Breast epithelium (tissue), 4 donors: ENCODE data around the gene PHPT1. TPM values are rescaled to one million over a fixed set of nuclear protein-coding genes. Genes with fewer than 3 reads are reported as not detected.
"Not testable (repeated sequence)": the region's sequence is repeated elsewhere in the genome, so short reads cannot be mapped to it uniquely, and the experiment has no call there.

ENCODE experiments used
- DNase-seq, 2 donors: peaks; one replicate each; pipeline ENCODE4 v3.0.0-alpha.2; 2019; ENCODE audit warnings: low spot score in 2 of 2
- H3K27ac ChIP-seq, 2 donors: fragments of 200-600 bp; sonication (generic) in 1 of 2; one replicate each; pipeline ENCODE4 v1.5.1; 2016 to 2019; ENCODE audit warnings: mild to moderate bottlenecking in 1 of 2
- H3K27me3 ChIP-seq, 2 donors: fragments of 200-600 bp; sonication (generic) in 1 of 2; one replicate each; pipeline versions ENCODE4 v1.5.1 to v1.6.0; 2017 to 2019; ENCODE audit warnings: control low read depth in 1 of 2, mild to moderate bottlenecking in 1 of 2
- H3K36me3 ChIP-seq: fragments of 200-600 bp; one replicate; pipeline ENCODE4 v1.5.1; 2019
- H3K4me1 ChIP-seq, 2 donors: fragments of 200-600 bp; sonication (generic); one replicate each; pipeline ENCODE4 v1.5.1; 2016 to 2019; ENCODE audit warnings: control low read depth in 1 of 2
- H3K4me3 ChIP-seq, 3 donors: fragments of 200-600 bp; sonication (generic); 1 replicate in 2 of 3; 2 replicates in 1 of 3; pipeline ENCODE4 v1.5.1; 2016 to 2019; ENCODE audit warnings: mild to moderate bottlenecking in 3 of 3, moderate library complexity in 2 of 3
- H3K9me3 ChIP-seq, 2 donors: fragments of 200-600 bp; sonication (generic) in 1 of 2; one replicate each; pipeline ENCODE4 v1.5.1; 2016 to 2019; ENCODE audit warnings: control low read depth in 1 of 2
- POLR2A ChIP-seq: fragments of 450-650 bp; IDR thresholded peaks from one replicate; pipeline ENCODE4 v1.6.1; 2016; ENCODE audit warnings: antibody characterized with exemption, mild to moderate bottlenecking, moderate library complexity
- POLR2AphosphoS5 ChIP-seq, 3 donors: sonication (generic); formaldehyde crosslinking; IDR thresholded peaks; one replicate each; pipeline ENCODE4 v1.6.1; 2017; ENCODE audit warnings: antibody characterized with exemption in 3 of 3
- intact Hi-C: fragments of 100-400 bp; cut with DNase I; formaldehyde crosslinking; loops from one replicate; pipeline ENCODE4 v1.15.1; 2023; ENCODE audit warnings: low total_unique reads
- total RNA-seq, 3 donors: library from RNA; depleted of rRNA; stranded (reverse); fragments of >200 nt; gene quantifications; one replicate each; pipeline ENCODE4 v1.1.0, GENCODE V29; 2016
- TF ChIP-seq, protein P1 (sequence below), 3 donors: fragments of 450-650 bp; IDR thresholded peaks; one replicate each; pipeline ENCODE4 v1.5.1; 2016 to 2017; ENCODE audit warnings: antibody characterized with exemption in 3 of 3, mild to moderate bottlenecking in 3 of 3, moderate library complexity in 3 of 3

The PHPT1 gene
- total RNA-seq, 3 donors from 2014 or later = 43.2 to 70.8 (median 52.5) TPM

DNA sequence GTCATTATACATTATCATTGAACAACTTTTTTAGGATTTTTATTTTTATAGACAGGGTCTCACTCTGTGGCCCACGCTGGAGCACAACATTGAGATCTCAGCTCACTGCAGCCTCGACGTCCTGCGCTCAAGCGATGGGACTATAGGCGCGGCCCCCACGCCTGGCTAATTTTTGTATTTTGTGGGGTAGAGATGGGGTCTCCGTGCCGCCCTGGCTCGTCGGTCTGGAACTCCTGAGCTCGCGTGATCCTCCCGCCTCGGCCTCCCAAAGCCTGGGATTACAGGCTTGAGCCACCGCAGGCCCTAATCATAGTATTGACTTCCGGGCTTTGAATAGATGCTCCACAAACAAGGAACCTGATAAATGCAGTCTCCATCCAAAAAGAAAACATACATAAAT is 18.3 kb downstream of the PHPT1 start:
- H3K4me1 ChIP-seq = peaks cover 5 to 6% of the 10 kb centered on the region in 2 donors
- no peak overlapping the region for H3K4me3 ChIP-seq
- H3K36me3 ChIP-seq = peaks cover 6% of the 10 kb centered on the region
- H3K9me3 ChIP-seq = no peaks in the 10 kb centered on the region
- no peak overlapping the region for H3K27ac ChIP-seq
- no peak for DNase-seq
- no peak for TF ChIP-seq POLR2AphosphoS5 (IDR thresholded peaks at IDR 0.05)
- no peak for TF ChIP-seq POLR2A
- TF ChIP-seq, protein P1, sequence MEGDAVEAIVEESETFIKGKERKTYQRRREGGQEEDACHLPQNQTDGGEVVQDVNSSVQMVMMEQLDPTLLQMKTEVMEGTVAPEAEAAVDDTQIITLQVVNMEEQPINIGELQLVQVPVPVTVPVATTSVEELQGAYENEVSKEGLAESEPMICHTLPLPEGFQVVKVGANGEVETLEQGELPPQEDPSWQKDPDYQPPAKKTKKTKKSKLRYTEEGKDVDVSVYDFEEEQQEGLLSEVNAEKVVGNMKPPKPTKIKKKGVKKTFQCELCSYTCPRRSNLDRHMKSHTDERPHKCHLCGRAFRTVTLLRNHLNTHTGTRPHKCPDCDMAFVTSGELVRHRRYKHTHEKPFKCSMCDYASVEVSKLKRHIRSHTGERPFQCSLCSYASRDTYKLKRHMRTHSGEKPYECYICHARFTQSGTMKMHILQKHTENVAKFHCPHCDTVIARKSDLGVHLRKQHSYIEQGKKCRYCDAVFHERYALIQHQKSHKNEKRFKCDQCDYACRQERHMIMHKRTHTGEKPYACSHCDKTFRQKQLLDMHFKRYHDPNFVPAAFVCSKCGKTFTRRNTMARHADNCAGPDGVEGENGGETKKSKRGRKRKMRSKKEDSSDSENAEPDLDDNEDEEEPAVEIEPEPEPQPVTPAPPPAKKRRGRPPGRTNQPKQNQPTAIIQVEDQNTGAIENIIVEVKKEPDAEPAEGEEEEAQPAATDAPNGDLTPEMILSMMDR (IDR thresholded peaks at IDR 0.05) = no peak
- intact Hi-C loops = no loop called here
- no peaks in the 10 kb centered on the region for H3K27me3 ChIP-seq

DNA sequence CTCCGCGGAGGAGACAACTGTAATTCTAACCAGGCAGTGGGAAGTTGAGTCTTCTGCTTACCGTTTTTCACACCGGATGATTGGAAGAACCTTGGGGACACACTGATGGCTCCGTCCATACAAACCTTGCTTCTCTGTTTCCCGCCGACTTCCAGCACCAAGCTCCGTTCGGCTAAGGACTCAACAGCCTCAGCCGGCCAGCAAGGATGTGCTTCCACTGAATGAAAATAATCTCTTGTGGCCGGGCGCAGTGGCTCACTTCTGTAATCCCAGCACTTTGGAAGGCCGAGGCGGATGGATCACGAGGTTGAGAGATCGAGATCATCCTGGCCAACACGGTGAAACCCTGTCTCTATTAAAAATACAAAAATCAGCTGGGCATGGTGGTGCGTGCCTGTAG is 18.7 kb downstream of the PHPT1 start:
- intact Hi-C loops = no loop called here

DNA sequence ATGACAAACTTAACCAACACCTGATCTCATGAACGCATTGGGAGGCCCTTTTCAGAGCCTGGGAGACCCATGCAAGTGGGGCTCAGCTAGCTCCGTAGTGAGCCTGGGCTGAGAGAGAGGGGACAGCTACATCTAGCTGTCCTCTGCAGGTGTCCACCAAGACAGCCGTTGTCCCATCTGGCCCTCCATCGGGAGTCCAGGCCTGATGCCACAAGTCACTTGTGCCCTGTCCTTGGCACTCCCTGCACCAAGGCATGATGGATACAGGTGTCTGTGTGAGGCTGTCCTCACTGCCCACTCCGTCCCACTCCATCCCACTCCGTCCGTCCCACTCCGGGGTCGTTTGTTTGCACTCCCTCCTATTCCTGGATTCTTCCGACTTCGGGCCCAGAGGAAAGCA is 19.4 kb downstream of the PHPT1 start:
- Histone ChIP-seq H3K27ac (no peak overlapping the region), H3K4me1 (peaks cover 5 to 6% of the 10 kb centered on the region in 2 donors), H3K4me3 (no peak overlapping the region), H3K9me3 (no peaks in the 10 kb centered on the region), H3K27me3 (no peaks in the 10 kb centered on the region), H3K36me3 (no peaks in the 10 kb centered on the region)
- intact Hi-C loops = no loop called here
- no peak for DNase-seq
- TF ChIP-seq, protein P1 (IDR thresholded peaks at IDR 0.05) = no peak
- TF ChIP-seq POLR2A (no peak), POLR2AphosphoS5 (IDR thresholded peaks at IDR 0.05) (no peak)

More for the DNA sequence above, 18.7 kb downstream of the PHPT1 start:
- H3K4me1 ChIP-seq = peaks cover 5 to 6% of the 10 kb centered on the region in 2 donors
- no peaks in the 10 kb centered on the region for H3K27me3 ChIP-seq
- no peak overlapping the region for H3K4me3 ChIP-seq
- TF ChIP-seq, protein P1 (IDR thresholded peaks at IDR 0.05) = no peak
- TF ChIP-seq POLR2A (no peak), POLR2AphosphoS5 (IDR thresholded peaks at IDR 0.05) (no peak)
- no peaks in the 10 kb centered on the region for H3K9me3 ChIP-seq
- H3K27ac ChIP-seq = no peak overlapping the region
- DNase-seq = no peak
- H3K36me3 ChIP-seq = peaks cover 3% of the 10 kb centered on the region

GRCh38 chr9:136869611-136870010 is 20.4 kb downstream of the PHPT1 start:
- H3K27me3 ChIP-seq, H3K4me3 ChIP-seq, H3K9me3 ChIP-seq, H3K4me1 ChIP-seq, DNase-seq, H3K36me3 ChIP-seq, intact Hi-C loops, H3K27ac ChIP-seq: not testable (repeated sequence)

DNA sequence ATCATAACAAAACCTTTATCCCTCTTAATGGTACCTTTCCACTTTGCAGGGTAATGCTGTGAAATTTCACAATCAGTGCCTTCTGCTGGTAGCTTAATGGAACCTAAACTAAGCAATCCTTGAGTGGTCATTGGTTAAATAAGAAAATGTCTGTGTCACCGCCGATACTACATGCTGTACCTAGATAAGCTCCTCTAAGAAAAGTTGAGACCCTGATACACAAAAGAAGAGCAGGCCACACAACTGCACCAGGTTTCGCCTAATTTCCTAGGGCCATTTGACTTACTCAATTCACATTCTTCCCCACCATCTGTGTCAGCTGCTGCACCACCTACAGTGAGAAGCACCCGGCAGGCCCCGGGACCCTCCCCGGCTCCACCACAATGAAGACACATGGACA is 25.9 kb downstream of the PHPT1 start:
- intact Hi-C loops = no loop called here
- DNase-seq = no peak
- Histone ChIP-seq H3K27ac (no peak overlapping the region), H3K27me3 (no peaks in the 10 kb centered on the region), H3K36me3 (no peaks in the 10 kb centered on the region), H3K9me3 (no peaks in the 10 kb centered on the region), H3K4me3 (no peak overlapping the region), H3K4me1 (no peaks in the 10 kb centered on the region)
- TF ChIP-seq, protein P1 (IDR thresholded peaks at IDR 0.05) = no peak
- TF ChIP-seq POLR2A (no peak), POLR2AphosphoS5 (IDR thresholded peaks at IDR 0.05) (no peak)

GRCh38 chr9:136876476-136876875 is 27.3 kb downstream of the PHPT1 start:
- intact Hi-C loops = no loop called here
- no peaks in the 10 kb centered on the region for H3K27me3 ChIP-seq
- no peak for DNase-seq
- TF ChIP-seq, protein P1 (IDR thresholded peaks at IDR 0.05) = no peak
- TF ChIP-seq POLR2A (no peak), POLR2AphosphoS5 (IDR thresholded peaks at IDR 0.05) (no peak)
- H3K4me1 ChIP-seq = no peaks in the 10 kb centered on the region
- H3K9me3 ChIP-seq = no peaks in the 10 kb centered on the region
- H3K4me3 ChIP-seq = no peak overlapping the region
- no peak overlapping the region for H3K27ac ChIP-seq
- no peaks in the 10 kb centered on the region for H3K36me3 ChIP-seq
